Nephron (organoid): Measurements from ENCODE around the gene JAZF1.
"Not testable (repeated sequence)": the region's sequence is repeated elsewhere in the genome, so short reads cannot be mapped to it uniquely, and the experiment has no call there.

Experiments used
- H3K27ac Mint-ChIP-seq, 3 experiments: 2 replicates each; pipeline ENCODE4 v1.8.0; 2020; ENCODE audit warnings: mixed read lengths in 3 of 3, mild to moderate bottlenecking in 2 of 3, moderate library complexity in 1 of 3
- H3K27me3 Mint-ChIP-seq: 2 replicates; pipeline ENCODE4 v1.8.0; 2021; ENCODE audit warnings: low read depth, mild to moderate bottlenecking, moderate library complexity, mixed read lengths
- H3K36me3 Mint-ChIP-seq: 2 replicates; pipeline ENCODE4 v1.8.0; 2020; ENCODE audit warnings: low read depth, mixed read lengths
- H3K4me1 Mint-ChIP-seq: 2 replicates; pipeline ENCODE4 v1.8.0; 2020; ENCODE audit warnings: mixed read lengths
- H3K4me3 Mint-ChIP-seq, 3 experiments: 2 replicates each; pipeline ENCODE4 v1.8.0; 2020; ENCODE audit warnings: mild to moderate bottlenecking in 3 of 3, mixed read lengths in 3 of 3, moderate library complexity in 2 of 3
- H3K9me3 Mint-ChIP-seq: 2 replicates; pipeline ENCODE4 v1.8.0; 2020; ENCODE audit warnings: mixed read lengths
- CTCF ChIP-seq, 3 experiments: fragments of 200-600 bp; sonication (generic); IDR thresholded peaks; one replicate each; pipeline ENCODE4 v1.5.0; 2021; ENCODE audit warnings: antibody characterized with exemption in 3 of 3; ENCODE audit not compliant: unreplicated experiment in 3 of 3

The JAZF1 gene

DNA sequence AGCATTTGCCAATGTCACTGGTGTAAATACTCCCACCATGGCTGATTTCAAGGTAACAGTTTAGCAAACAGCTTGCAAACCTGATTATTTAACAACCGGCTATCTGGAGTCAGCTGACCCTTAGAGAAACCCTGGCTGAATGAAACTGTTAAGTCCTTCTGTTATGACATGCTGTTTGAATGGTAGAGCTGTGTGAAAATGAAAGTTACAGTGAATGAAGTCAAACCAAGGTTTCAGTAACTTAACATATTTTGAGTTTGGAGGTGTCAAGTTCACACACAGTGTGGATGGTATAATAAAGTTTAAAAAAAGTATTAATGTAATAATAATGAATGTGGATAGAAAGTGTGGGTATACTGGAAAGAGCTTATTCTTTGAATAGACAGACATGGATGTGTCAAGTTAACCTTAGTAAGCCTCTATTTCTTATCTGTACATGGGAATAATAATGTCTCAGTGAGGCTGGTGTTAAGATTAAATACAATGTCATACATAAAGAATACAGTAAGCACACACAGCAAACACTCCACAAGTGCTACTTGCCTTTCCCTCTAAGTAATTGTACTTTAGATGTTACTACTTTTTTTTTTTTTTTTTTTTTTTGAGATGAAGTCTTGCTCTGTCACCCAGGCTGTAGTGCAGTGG, 290.3 kb downstream of the JAZF1 start:
- no peak for TF ChIP-seq CTCF (IDR thresholded peaks at IDR 0.05; ENCODE audit: unreplicated experiment in 3 of 3)
- Mint-ChIP-seq H3K4me1 (no peaks in the 10 kb centered on the region), H3K27me3 (no peaks in the 10 kb centered on the region), H3K4me3 (no peak overlapping the region), H3K36me3 (no peaks in the 10 kb centered on the region), H3K27ac (no peak overlapping the region), H3K9me3 (no peaks in the 10 kb centered on the region)

GRCh38 chr7:27889800-27890199, 290.8 kb downstream of the JAZF1 start:
- Mint-ChIP-seq H3K27me3 (no peaks in the 10 kb centered on the region), H3K4me1 (no peaks in the 10 kb centered on the region), H3K4me3 (no peak overlapping the region), H3K27ac (no peak overlapping the region), H3K36me3 (no peaks in the 10 kb centered on the region), H3K9me3 (no peaks in the 10 kb centered on the region)
- TF ChIP-seq CTCF (IDR thresholded peaks at IDR 0.05; ENCODE audit: unreplicated experiment in 3 of 3) = no peak

DNA sequence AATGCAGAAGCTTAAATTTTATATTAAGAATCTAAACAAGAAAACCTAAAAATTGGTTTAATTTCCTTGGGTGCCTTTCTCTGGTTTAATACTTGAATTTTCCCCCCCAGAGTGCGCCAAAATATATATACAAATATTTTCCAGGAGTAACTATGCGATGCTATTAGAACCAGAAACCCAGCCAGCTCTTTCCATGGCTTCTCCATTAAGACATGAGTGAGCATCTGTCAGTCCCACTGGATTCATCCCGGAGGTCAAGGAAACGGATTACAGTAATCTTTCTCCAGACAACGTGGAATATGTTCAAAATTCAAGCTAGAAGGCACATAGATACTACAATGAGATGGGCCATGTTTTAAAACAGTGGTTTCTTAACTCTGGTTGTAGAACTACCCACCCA, 291.9 kb downstream of the JAZF1 start:
- TF ChIP-seq CTCF (IDR thresholded peaks at IDR 0.05; ENCODE audit: unreplicated experiment in 3 of 3) = no peak

DNA sequence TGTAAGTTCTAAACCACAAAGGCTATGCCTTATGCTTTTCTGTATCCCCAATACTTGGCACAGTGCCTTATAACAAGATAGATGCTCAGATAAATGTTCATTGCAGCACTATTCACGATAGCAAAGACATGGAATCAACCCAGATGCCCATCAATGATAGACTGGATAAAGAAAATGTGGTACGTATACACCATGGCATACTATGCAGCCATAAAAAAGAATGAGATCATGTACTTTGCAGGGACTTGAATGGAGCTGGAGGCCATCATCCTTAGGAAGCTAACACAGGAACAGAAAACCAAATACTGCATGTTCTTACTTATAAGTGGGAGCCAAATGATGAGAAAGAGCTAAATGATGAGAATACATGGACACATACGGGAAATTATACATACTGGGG, 293.9 kb downstream of the JAZF1 start:
- not testable (repeated sequence) for H3K9me3 Mint-ChIP-seq, H3K4me3 Mint-ChIP-seq, H3K36me3 Mint-ChIP-seq, H3K27me3 Mint-ChIP-seq, H3K27ac Mint-ChIP-seq, H3K4me1 Mint-ChIP-seq

More for the DNA sequence above, 291.9 kb downstream of the JAZF1 start:
- Mint-ChIP-seq H3K27ac (no peak overlapping the region), H3K9me3 (no peaks in the 10 kb centered on the region), H3K4me1 (no peaks in the 10 kb centered on the region), H3K4me3 (no peak overlapping the region), H3K36me3 (no peaks in the 10 kb centered on the region), H3K27me3 (no peaks in the 10 kb centered on the region)

DNA sequence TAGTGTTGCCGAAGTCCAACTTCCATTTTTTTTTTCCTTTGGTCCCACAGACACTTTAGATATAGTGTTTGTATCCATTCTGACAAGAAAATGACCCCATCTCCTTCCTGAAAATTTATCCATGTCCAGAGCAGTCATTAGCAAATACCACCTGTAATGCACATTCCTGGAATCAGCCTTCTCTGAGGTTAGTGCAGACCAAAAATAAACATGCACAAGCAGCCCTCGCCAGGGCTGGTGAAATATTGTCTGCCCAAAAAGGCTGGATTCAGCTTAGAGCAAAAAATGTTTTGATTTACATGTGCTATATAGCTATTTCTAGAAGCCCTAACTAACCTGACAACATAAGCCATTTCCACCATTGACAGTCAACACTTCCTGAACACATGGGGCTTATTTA, 294.9 kb downstream of the JAZF1 start:
- H3K9me3 Mint-ChIP-seq = no peaks in the 10 kb centered on the region
- no peaks in the 10 kb centered on the region for H3K36me3 Mint-ChIP-seq
- H3K27ac Mint-ChIP-seq = no peak overlapping the region
- TF ChIP-seq CTCF (IDR thresholded peaks at IDR 0.05; ENCODE audit: unreplicated experiment in 3 of 3) = no peak
- H3K4me1 Mint-ChIP-seq = no peaks in the 10 kb centered on the region
- H3K4me3 Mint-ChIP-seq = no peak overlapping the region
- no peaks in the 10 kb centered on the region for H3K27me3 Mint-ChIP-seq

DNA sequence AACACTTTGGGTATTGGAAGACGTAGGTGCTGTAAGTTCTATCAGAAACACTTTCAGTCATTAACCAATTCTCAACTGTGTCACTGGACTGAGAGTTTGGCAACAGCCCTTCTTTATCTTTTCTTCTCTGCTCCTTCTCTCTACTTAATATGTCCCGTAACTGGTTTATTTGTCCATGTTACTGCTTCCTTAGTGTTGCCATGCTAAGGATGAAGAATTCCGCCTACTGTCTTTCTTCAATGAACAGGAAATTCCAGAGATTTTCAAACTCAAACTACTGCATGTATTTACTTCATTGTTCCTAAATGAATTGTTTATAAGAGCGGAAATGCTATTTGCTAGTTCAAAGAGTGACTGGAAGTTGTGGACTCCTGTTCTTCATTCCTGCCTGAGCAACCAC, 296.9 kb downstream of the JAZF1 start:
- Mint-ChIP-seq H3K4me3 (no peak overlapping the region), H3K27me3 (no peaks in the 10 kb centered on the region), H3K9me3 (no peaks in the 10 kb centered on the region)

More for the DNA sequence above, 296.9 kb downstream of the JAZF1 start:
- peak overlapping the region in 2 of 3 experiments; percentile 30 to 40 for H3K27ac Mint-ChIP-seq
- no peaks in the 10 kb centered on the region for H3K36me3 Mint-ChIP-seq
- TF ChIP-seq CTCF (IDR thresholded peaks at IDR 0.05; ENCODE audit: unreplicated experiment in 3 of 3) = no peak
- H3K4me1 Mint-ChIP-seq = no peaks in the 10 kb centered on the region
